ENCODE measurements around the gene PIGM.

The PIGM gene

DNA sequence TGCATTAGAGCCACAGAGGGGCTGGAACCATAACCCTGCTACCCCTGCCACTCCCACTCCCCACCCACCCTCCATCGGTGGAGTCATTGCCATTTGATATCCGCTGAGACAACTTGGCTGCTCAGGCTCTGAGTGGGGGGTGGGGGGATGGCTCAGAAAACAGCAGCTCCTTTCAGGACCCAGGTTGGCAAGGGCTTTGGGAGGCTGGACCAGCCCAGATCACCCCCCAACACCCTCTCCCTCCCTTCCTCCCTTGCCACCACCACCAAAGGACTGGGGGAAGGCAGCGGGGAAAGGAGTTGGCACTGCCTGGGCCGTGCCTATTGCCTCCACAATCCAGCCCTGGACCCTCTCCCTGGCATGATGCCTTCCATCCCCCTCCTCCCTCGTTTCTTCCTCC, 36.4 kb upstream of the PIGM start:
- TF ChIP-seq GATA2 (IDR thresholded peaks at IDR 0.05; ENCODE audit: low read depth, low read length) (no peak), GATA3 (IDR thresholded peaks at IDR 0.05; ENCODE audit: low read depth, low read length) (no peak)

GRCh38 chr1:160066829-160067745, 35.3 kb upstream of the PIGM start:
- TF ChIP-seq GATA2 (IDR thresholded peaks at IDR 0.05; ENCODE audit: low read depth, low read length) (no peak), GATA3 (IDR thresholded peaks at IDR 0.05; ENCODE audit: low read depth, low read length) (no peak)

DNA sequence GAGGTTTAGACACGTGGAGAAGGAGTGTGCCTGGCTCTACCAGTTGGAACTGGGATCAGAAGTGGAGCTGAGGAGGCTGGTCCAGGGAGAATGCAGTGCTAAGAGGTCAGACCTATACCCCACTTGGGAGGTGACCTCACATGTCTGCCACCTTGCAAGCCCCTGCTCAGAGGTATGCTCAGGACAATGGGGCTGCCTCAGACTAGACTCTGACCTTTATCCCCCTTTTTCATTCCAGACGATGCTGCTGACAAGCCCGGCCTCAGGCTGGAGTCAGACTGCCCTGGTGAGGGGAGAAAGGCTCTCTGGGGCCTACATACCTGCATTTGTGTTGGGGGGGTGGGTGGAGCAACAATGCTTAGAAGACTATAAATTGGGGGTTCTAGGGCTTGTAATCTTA, 33.0 kb upstream of the PIGM start:
- TF ChIP-seq GATA2 (IDR thresholded peaks at IDR 0.05; ENCODE audit: low read depth, low read length) (no peak), GATA3 (IDR thresholded peaks at IDR 0.05; ENCODE audit: low read depth, low read length) (no peak)

GRCh38 chr1:160064164-160064563, 32.4 kb upstream of the PIGM start:
- no peak for TF ChIP-seq GATA3 (IDR thresholded peaks at IDR 0.05; ENCODE audit: low read depth, low read length)
- no peak for TF ChIP-seq GATA2 (IDR thresholded peaks at IDR 0.05; ENCODE audit: low read depth, low read length)

DNA sequence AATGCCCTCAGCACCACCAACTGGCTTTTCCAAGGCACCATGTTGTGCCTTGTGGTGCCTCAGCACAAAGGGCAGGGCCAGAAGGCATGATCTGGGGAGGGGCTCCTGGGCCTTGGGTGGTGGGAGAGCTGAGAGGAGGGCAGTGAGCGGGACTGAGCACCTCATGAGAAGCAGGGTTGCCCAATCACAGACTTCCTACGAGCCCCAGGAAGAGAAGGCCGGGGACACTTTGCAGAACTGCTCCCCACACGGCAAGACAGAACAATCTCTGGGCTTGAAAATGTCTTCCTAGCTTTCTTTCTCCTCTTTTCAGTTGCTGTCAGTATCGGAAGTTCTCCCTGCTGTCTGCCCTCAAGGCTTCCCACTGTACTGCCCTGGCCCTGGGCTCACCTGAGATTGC, 31.4 kb upstream of the PIGM start:
- TF ChIP-seq GATA2 (IDR thresholded peaks at IDR 0.05; ENCODE audit: low read depth, low read length) (no peak), GATA3 (IDR thresholded peaks at IDR 0.05; ENCODE audit: low read depth, low read length) (no peak)

DNA sequence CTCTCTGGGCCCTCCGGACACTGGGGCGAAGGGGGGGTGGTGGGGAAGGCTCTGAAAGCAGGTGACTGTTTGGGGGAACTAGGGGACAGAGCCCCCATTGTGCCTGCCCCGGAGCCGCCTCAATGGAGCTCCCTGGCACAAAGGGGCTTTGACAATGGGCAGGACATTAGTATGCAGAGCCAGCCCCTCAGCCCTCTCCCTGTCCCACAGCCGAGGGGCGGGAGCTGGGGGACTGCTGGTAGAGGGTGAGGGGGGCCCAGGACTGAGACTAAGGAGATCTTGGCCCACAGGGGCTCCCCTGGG, 30.4 kb upstream of the PIGM start:
- TF ChIP-seq GATA2 (IDR thresholded peaks at IDR 0.05; ENCODE audit: low read depth, low read length) = no peak
- no peak for TF ChIP-seq GATA3 (IDR thresholded peaks at IDR 0.05; ENCODE audit: low read depth, low read length)

- no peak for TF ChIP-seq GATA2 (IDR thresholded peaks at IDR 0.05; ENCODE audit: low read depth, low read length)
- TF ChIP-seq GATA3 (IDR thresholded peaks at IDR 0.05; ENCODE audit: low read depth, low read length) = no peak
Observed at GRCh38 chr1:160061369-160062229, 29.8 kb upstream of the PIGM start.

DNA sequence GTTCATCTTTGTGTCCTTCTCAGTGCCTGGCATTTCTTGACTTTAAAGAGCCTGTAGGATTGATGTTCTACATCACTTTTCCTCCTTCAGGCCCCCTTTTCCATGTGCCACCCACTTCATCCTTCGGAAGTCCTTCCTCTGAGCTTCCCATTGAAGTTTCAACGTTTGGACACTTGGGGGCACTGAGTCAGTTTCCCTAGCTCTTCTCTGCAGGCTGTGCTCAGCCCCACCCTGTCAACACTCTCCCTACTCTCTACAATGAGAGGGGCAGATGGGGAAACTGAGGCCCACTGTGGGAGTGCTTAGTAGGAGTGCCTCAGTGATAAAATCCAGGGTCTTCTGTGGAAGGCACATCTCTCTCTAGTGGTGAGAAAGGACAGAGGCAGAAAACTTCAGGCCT, 26.3 kb upstream of the PIGM start:
- TF ChIP-seq GATA3 (IDR thresholded peaks at IDR 0.05; ENCODE audit: low read depth, low read length) = no peak

- TF ChIP-seq GATA3 (IDR thresholded peaks at IDR 0.05; ENCODE audit: low read depth, low read length) (no peak), GATA2 (IDR thresholded peaks at IDR 0.05; ENCODE audit: low read depth, low read length) (no peak)
Observed at GRCh38 chr1:160056648-160057169, 24.9 kb upstream of the PIGM start.

DNA sequence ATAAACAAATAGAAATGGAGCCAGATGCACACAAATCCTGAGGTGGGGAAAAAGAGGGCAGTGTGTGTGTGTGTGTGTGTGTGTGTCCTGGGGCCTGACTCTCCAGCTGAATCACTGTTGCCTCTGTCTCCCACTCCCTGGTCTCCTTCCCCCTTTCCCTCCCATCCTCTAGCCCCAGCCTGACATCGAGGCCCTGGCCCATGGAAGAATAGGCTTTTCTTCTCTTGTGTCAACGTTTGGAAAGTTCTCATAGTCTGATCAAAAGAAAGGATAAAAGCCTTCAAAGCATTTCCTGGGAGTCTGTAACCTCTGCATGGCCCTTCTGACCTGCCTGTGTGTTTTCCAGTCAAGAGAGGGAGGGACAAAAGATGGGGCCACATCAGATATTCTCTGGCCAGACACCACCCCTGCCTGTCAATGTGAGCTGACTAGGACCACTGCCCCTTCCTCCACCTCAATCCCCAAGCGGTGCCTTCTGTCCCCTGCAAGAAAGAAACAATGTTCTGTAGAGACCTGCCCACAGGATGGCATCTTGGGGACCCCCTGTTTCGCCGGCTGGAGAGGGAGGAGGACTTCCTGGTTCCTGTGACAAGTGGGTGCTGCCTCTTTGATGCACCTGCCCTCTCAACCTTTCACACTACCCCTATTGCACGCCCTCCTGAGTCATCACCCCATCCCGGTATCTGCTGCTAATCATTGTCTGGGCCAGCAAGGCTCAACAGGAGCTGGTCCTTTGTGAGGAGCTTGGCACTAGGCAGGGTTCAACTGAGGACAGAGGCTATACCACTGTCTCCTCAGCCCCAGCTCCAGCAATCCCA, 22.0 kb upstream of the PIGM start:
- TF ChIP-seq GATA3 (IDR thresholded peaks at IDR 0.05; ENCODE audit: low read depth, low read length) (no peak), GATA2 (IDR thresholded peaks at IDR 0.05; ENCODE audit: low read depth, low read length) (no peak)

DNA sequence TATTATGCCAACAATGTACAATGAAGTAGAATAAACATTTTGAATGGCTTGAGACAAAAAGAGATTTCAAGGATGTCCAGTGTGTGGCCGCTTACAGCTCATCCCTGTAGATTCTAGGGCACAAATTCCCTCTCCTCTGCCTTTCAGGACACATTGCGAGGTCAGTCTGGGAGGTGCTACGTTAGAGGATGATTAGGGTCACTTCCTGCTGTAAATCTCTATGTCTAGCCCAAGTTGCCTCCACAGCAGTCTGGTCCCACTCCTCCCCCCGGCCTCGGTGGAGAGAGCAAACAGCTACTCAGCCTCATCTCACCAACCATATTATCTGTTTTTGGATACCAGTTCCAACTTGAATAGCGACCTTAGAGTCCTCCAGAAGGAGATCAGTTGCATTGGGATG, 21.1 kb upstream of the PIGM start:
- TF ChIP-seq GATA2 (IDR thresholded peaks at IDR 0.05; ENCODE audit: low read depth, low read length) (no peak), GATA3 (IDR thresholded peaks at IDR 0.05; ENCODE audit: low read depth, low read length) (no peak)

DNA sequence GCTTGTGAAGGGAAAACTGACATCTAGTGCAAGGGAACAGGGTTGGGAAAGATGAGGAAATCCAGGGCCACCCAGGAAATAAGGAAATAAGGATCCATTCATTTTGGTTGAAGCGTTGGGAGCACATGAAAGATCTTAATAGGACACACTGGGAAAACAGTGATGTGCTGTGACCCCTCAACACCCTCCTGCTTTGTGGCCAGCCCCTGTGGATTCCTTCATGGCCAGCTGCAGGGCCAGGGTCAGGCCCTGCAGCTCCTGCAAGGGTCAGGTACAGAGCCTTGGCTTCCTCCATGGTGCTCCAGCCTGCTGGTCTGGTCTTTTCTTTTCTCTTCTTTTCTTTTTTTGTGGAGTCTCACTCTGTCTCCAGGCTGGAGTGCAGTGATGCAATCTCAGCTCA, 18.8 kb upstream of the PIGM start:
- no peak for TF ChIP-seq GATA2 (IDR thresholded peaks at IDR 0.05; ENCODE audit: low read depth, low read length)
- no peak for TF ChIP-seq GATA3 (IDR thresholded peaks at IDR 0.05; ENCODE audit: low read depth, low read length)

DNA sequence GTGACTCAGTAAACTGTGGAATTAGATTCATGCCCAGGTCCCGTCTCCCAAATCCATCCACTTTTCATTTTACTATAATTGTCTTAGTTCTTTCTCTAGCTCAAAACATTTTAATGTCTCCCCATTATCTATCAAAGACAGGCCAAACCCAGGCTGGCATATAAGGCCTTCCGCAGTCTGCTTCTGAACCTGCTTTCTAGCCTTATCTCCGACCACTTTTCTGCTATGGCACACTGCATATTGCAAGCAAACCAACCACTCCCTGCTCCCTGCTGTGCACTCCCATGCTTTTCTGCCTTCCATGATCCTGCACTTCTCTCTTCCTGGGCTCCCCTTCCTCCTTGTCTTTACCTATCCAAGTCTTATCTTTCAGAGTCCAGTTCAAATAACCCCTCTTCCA, 17.3 kb upstream of the PIGM start:
- no peak for TF ChIP-seq GATA3 (IDR thresholded peaks at IDR 0.05; ENCODE audit: low read depth, low read length)
- no peak for TF ChIP-seq GATA2 (IDR thresholded peaks at IDR 0.05; ENCODE audit: low read depth, low read length)

DNA sequence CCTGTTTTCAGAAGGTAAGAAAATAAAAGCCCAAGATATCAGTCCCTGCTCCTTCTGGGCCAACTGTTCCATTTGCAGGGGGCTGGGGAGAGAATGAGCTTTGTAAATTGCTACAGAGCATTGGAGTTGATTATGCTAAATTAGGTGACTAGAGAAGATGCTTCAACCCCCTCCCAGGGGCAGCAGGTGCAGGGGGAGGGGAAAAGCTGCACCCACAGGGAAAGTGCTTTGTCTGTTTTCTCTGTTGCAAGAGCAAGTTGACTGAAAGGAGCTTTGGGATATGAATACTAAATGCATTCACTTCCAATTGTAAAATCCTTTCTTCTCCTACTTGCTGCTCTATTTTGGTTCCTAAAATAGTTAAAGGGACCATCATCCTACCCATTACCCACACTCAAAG, 16.5 kb upstream of the PIGM start:
- no peak for TF ChIP-seq GATA2 (IDR thresholded peaks at IDR 0.05; ENCODE audit: low read depth, low read length)
- no peak for TF ChIP-seq GATA3 (IDR thresholded peaks at IDR 0.05; ENCODE audit: low read depth, low read length)

Measured in SH-SY5Y (cell line).